ENCODE results near the gene CHRM5. TPM values are rescaled to one million over a fixed set of nuclear protein-coding genes. Genes with fewer than 3 reads are reported as not detected.

The CHRM5 gene
- polyA plus RNA-seq, 1 donor (not counting 4 experiments of a cell fraction or from before 2014, with no cell fraction given), result 0.01 TPM

DNA sequence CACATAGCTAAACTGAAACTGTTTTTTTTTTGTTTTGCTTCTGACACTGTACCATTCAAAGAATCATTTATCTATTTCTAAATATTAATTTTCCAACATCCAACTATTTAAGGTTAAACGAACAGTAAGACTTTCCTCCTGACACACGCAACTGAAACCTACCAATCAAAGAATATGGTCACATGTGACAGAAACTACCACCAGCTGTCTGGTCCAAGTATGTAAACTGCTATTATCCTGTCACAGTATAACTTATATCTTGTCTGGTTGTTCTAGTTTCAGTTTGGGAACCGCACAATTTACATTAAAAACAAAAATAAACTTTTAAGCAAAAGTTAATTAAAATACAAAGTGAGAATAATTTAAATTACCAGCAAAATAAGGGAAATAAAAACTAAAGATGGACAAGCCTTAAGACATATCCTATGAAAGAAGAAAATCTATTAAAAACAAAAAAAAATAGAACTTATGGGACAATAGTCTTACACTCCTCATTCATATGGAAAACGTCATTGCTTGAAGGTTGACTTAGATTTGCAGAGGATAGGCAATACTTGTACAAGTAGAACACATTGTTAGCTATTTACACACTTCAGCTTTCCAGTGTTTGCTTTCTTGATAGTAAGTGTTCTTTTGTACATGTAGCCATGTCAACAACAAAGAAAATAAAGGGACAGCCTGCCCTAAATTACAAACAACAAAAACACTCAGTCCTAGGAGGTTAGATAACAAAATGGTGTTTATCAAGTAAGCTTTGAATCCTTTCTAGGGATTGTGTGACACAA, 26.8 kb upstream of the CHRM5 start:
- Histone ChIP-seq H3K27ac (ENCODE audit: control insufficient read depth, insufficient read depth, low read length) (no peak overlapping the region), H3K9ac (ENCODE audit: control insufficient read depth, extremely low read depth, insufficient read depth, low read length) (no peak overlapping the region), H3K9me1 (ENCODE audit: control insufficient read depth, extremely low read depth, insufficient read depth, low read length) (no peaks in the 10 kb centered on the region), H3K36me3 (ENCODE audit: control insufficient read depth in 2 of 2, extremely low read depth in 1 of 2, insufficient read depth in 2 of 2, low read length in 2 of 2) (no peaks in the 10 kb centered on the region), H3K79me2 (ENCODE audit: control insufficient read depth, insufficient read depth, low read length) (no peaks in the 10 kb centered on the region), H3K9me3 (ENCODE audit: control insufficient read depth, low read depth, low read length) (no peaks in the 10 kb centered on the region), H4K20me1 (ENCODE audit: control insufficient read depth, extremely low read depth, insufficient read depth, low read length) (no peaks in the 10 kb centered on the region), H3K27me3 (ENCODE audit: control insufficient read depth, extremely low read depth, insufficient read depth, low read length) (no peaks in the 10 kb centered on the region), H2AFZ (ENCODE audit: control insufficient read depth, low read length) (no peak overlapping the region), H3K4me3 (ENCODE audit: control insufficient read depth in 2 of 3, extremely low read depth in 1 of 3, insufficient read depth in 2 of 3, low read depth in 1 of 3, low read length in 3 of 3) (no peak overlapping the region), H3K4me1 (ENCODE audit: control insufficient read depth, extremely low read depth, insufficient read depth, low read length) (no peaks in the 10 kb centered on the region), H3K4me2 (ENCODE audit: control insufficient read depth, extremely low read depth, insufficient read depth, low read depth, low read length) (no peak overlapping the region)
- dilution Hi-C loops (cut with MboI; ENCODE audit: extremely low pct_ligation_motif_present, low sequenced_read_pairs), result no loop called here
- TF ChIP-seq, protein P1, sequence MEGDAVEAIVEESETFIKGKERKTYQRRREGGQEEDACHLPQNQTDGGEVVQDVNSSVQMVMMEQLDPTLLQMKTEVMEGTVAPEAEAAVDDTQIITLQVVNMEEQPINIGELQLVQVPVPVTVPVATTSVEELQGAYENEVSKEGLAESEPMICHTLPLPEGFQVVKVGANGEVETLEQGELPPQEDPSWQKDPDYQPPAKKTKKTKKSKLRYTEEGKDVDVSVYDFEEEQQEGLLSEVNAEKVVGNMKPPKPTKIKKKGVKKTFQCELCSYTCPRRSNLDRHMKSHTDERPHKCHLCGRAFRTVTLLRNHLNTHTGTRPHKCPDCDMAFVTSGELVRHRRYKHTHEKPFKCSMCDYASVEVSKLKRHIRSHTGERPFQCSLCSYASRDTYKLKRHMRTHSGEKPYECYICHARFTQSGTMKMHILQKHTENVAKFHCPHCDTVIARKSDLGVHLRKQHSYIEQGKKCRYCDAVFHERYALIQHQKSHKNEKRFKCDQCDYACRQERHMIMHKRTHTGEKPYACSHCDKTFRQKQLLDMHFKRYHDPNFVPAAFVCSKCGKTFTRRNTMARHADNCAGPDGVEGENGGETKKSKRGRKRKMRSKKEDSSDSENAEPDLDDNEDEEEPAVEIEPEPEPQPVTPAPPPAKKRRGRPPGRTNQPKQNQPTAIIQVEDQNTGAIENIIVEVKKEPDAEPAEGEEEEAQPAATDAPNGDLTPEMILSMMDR (optimal IDR thresholded peaks at IDR 0.05 in 1 of 3, IDR thresholded peaks at IDR 0.05 in 1 of 3, conservative IDR thresholded peaks at IDR 0.05 in 1 of 3; ENCODE audit: extremely low read depth in 1 of 3, insufficient read depth in 2 of 3, low read length in 3 of 3), result no peak
- TF ChIP-seq EZH2 (IDR thresholded peaks at IDR 0.05; ENCODE audit: low read length), result no peak
- FAIRE-seq, result no peak
- DNase-seq (ENCODE audit: low read depth, low spot score), result no peak

DNA sequence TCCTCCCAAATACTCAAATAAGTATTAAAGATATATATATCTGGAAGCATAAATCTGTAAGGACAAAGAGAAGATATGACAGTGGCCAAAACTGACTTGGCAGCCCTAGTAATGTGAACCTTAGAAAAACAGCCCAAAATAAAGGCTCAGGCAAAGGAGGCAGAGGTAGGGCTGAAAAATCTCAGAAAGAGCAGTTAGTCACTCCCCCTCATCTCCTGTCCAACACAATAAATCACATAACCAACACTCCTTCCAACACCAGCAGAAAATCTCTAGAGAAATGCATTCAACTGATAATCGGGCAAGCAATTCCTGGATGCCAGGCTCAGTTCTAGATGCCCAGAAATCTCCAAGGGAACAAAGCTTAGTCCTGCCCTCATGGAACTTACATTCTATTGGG, 22.1 kb upstream of the CHRM5 start:
- H3K79me2 ChIP-seq (ENCODE audit: control insufficient read depth, insufficient read depth, low read length), result no peaks in the 10 kb centered on the region
- FAIRE-seq, result no peak
- H3K27ac ChIP-seq (ENCODE audit: control insufficient read depth, insufficient read depth, low read length), result no peak overlapping the region
- no peaks in the 10 kb centered on the region for H4K20me1 ChIP-seq (ENCODE audit: control insufficient read depth, extremely low read depth, insufficient read depth, low read length)
- H3K9me1 ChIP-seq (ENCODE audit: control insufficient read depth, extremely low read depth, insufficient read depth, low read length), result no peaks in the 10 kb centered on the region
- dilution Hi-C loops (cut with MboI; ENCODE audit: extremely low pct_ligation_motif_present, low sequenced_read_pairs), result no loop called here
- no peak overlapping the region for H3K4me2 ChIP-seq (ENCODE audit: control insufficient read depth, extremely low read depth, insufficient read depth, low read depth, low read length)
- H3K9ac ChIP-seq (ENCODE audit: control insufficient read depth, extremely low read depth, insufficient read depth, low read length), result no peak overlapping the region
- TF ChIP-seq EZH2 (IDR thresholded peaks at IDR 0.05; ENCODE audit: low read length), result no peak
- TF ChIP-seq, protein P1 (optimal IDR thresholded peaks at IDR 0.05 in 1 of 3, IDR thresholded peaks at IDR 0.05 in 1 of 3, conservative IDR thresholded peaks at IDR 0.05 in 1 of 3; ENCODE audit: extremely low read depth in 1 of 3, insufficient read depth in 2 of 3, low read length in 3 of 3), result no peak
- no peaks in the 10 kb centered on the region for H3K27me3 ChIP-seq (ENCODE audit: control insufficient read depth, extremely low read depth, insufficient read depth, low read length)
- H3K9me3 ChIP-seq (ENCODE audit: control insufficient read depth, low read depth, low read length), result no peaks in the 10 kb centered on the region
- H3K36me3 ChIP-seq (ENCODE audit: control insufficient read depth in 2 of 2, extremely low read depth in 1 of 2, insufficient read depth in 2 of 2, low read length in 2 of 2), result no peaks in the 10 kb centered on the region
- no peak overlapping the region for H2AFZ ChIP-seq (ENCODE audit: control insufficient read depth, low read length)
- H3K4me1 ChIP-seq (ENCODE audit: control insufficient read depth, extremely low read depth, insufficient read depth, low read length), result no peaks in the 10 kb centered on the region
- no peak for DNase-seq (ENCODE audit: low read depth, low spot score)
- no peak overlapping the region for H3K4me3 ChIP-seq (ENCODE audit: control insufficient read depth in 2 of 3, extremely low read depth in 1 of 3, insufficient read depth in 2 of 3, low read depth in 1 of 3, low read length in 3 of 3)
